NT2/D1 (cell line): ENCODE results near the gene SAG.

Experiments used
- DNase-seq: peaks from one replicate; pipeline ENCODE4 v3.0.0-alpha.2; 2011; ENCODE audit warnings: low read depth, low spot score
- H3K27me3 ChIP-seq: 2 replicates; pipeline ENCODE4 v1.6.0; 2011; ENCODE audit warnings: mild to moderate bottlenecking; ENCODE audit not compliant: insufficient read length, insufficient read depth
- H3K36me3 ChIP-seq: 2 replicates; pipeline ENCODE4 v1.6.1; 2011; ENCODE audit warnings: mild to moderate bottlenecking, low read length, mixed read lengths; ENCODE audit not compliant: insufficient read depth, insufficient read length
- H3K4me1 ChIP-seq: 2 replicates; pipeline ENCODE4 v1.5.1; 2011; ENCODE audit not compliant: insufficient read depth, insufficient read length
- H3K4me3 ChIP-seq: 2 replicates; pipeline ENCODE4 v1.5.1; 2011; ENCODE audit warnings: low read depth; ENCODE audit not compliant: insufficient read length
- H3K9ac ChIP-seq: 2 replicates; pipeline ENCODE4 v1.6.0; 2011; ENCODE audit warnings: low read depth; ENCODE audit not compliant: insufficient read length
- H3K9me3 ChIP-seq: 2 replicates; pipeline ENCODE4 v1.5.1; 2011; ENCODE audit warnings: mild to moderate bottlenecking, low read length; ENCODE audit not compliant: insufficient read depth
- SUZ12 ChIP-seq: IDR thresholded peaks from 2 replicates; pipeline ENCODE4 v1.6.1; 2011; ENCODE audit not compliant: insufficient read length, insufficient read depth; ENCODE audit errors: extremely low read depth
- YY1 ChIP-seq: IDR thresholded peaks from 2 replicates; pipeline ENCODE4 v1.6.1; 2011; ENCODE audit not compliant: insufficient read length, insufficient read depth
- ZNF274 ChIP-seq: IDR thresholded peaks from 2 replicates; pipeline ENCODE4 v1.6.1; 2011; ENCODE audit warnings: mild to moderate bottlenecking, low read depth, low read length

SAG gene

DNA sequence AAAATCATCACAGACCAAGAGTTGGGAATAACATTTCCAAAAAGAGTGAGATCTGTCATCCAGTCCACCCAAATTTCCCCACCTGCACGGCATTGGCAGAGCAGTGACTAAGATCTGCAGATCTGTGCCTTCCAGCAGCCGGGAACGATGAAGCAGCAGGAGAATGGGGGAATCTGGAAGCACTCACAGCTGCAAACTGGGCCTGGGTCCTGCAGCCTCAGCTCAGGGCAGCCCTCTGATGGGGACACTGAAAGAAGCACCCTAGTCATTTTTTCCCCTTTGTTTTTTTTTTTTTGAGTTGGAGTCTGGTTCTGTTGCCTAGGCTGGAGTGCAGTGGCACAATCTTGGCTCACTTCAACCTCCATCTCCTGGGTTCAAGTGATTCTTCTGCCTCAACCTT, 4.4 kb upstream of the SAG start:
- TF ChIP-seq ZNF274 = no peak
- TF ChIP-seq SUZ12 = no peak
- TF ChIP-seq YY1 = no peak
- Histone ChIP-seq H3K27me3 (no peaks in the 10 kb centered on the region), H3K36me3 (no peaks in the 10 kb centered on the region), H3K4me1 (peaks cover 4% of the 10 kb centered on the region), H3K9me3 (no peaks in the 10 kb centered on the region), H3K4me3 (no peak overlapping the region), H3K9ac (no peak overlapping the region)
- DNase-seq = peak; percentile 33

DNA sequence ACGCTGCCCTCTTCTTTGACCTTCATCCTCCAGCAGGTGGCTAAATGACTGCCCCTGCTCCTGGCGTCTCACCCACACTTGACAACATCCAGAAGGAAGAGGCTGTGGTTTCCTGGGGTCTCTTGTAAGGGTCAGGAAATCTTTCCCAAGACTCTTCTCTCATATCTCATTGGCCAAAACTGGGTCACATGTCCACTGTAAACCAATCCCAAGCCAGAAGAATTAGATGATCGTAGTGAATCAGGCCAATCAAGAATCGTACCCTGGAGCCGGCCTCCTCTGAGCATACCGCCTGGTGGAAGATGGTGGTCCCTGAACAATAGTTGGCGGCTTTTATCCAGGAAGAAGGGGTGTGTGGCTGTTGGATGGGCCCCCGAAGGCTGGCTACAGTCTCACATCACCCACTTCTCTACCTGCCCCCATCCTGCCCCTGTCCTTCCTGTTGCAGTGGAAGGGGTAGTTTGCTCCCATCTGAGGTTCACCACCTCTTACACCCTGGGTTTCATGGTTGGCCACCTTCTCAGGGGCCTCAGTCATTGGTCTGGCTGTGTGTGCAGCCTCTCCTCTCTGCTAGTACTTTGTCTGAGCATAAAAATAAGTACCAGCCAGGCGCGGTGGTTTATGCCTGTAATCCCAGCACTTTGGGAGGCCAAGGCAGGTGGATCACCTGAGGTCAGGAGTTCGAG, 3.8 kb downstream of the SAG start:
- TF ChIP-seq YY1 (no peak), ZNF274 (no peak), SUZ12 (no peak)
- no peak for DNase-seq
- Histone ChIP-seq H3K9ac (no peak overlapping the region), H3K4me3 (no peak overlapping the region), H3K9me3 (no peaks in the 10 kb centered on the region), H3K27me3 (peaks cover 23% of the 10 kb centered on the region), H3K4me1 (peaks cover 3% of the 10 kb centered on the region), H3K36me3 (no peaks in the 10 kb centered on the region)

DNA sequence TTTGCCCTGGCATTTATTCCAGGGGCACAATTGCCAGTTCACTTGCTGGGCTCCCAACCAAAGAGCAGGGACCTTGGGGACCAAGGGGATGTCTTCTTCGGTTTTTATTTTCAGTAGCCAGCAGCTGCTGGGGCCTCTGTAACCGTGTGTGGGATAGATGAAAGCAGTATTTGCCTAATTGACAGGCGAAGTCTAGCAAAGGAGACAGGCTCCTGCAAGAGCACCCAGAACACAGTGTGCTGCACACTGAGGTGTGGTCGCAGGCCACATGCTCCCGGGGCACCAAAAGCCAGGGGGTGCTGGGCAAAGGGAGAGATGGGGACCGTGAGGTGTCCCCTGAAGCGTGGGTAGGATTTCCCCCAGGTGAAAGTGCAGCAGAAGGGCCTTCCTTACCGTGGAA, 5.3 kb downstream of the SAG start:
- TF ChIP-seq ZNF274 (no peak), YY1 (no peak), SUZ12 (no peak)
- no peaks in the 10 kb centered on the region for H3K4me1 ChIP-seq
- H3K9ac ChIP-seq = no peak overlapping the region
- H3K4me3 ChIP-seq = no peak overlapping the region
- H3K36me3 ChIP-seq = no peaks in the 10 kb centered on the region
- DNase-seq = no peak
- H3K27me3 ChIP-seq = peaks cover 26% of the 10 kb centered on the region
- no peaks in the 10 kb centered on the region for H3K9me3 ChIP-seq

DNA sequence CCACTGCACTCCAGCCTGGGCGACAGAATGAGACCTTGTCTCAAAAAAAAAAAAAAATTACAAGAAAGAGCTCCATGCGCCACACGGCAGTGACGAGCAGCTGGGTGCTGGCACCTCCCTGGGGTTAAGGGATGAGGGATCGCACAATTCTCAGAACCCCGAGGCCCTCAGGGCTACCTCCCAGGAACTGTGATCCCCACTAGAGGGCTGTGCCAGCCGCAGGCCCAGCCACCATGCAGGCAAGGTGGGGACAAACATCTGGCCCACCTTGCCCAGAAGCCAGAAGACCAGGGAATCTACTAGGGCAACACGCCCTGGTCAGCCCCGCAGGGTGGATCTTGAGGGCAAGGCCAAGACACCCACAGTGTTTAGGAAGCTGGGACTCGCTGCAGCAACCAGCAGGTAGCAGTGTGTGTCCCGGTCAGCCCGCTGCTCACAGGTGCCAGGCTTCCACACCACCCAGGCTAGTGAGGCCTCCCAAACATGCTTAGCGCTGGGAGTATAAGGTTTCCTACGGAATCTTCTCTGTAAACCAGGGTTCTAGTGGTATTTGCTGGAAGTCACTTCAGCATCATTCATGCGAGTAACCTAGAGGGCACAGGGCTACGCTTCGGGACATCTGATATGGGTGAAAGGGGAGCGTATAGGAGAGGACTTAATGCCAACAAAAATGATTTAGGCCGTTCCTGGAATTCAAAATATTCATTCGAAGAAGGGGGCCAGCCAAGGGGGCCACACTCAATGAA, 6.7 kb downstream of the SAG start:
- no peak for TF ChIP-seq YY1
- TF ChIP-seq SUZ12 = no peak
- TF ChIP-seq ZNF274 = no peak
- Histone ChIP-seq H3K27me3 (peaks cover 34% of the 10 kb centered on the region), H3K9ac (no peak overlapping the region), H3K4me1 (no peaks in the 10 kb centered on the region), H3K4me3 (no peak overlapping the region), H3K9me3 (no peaks in the 10 kb centered on the region), H3K36me3 (no peaks in the 10 kb centered on the region)
- no peak for DNase-seq

DNA sequence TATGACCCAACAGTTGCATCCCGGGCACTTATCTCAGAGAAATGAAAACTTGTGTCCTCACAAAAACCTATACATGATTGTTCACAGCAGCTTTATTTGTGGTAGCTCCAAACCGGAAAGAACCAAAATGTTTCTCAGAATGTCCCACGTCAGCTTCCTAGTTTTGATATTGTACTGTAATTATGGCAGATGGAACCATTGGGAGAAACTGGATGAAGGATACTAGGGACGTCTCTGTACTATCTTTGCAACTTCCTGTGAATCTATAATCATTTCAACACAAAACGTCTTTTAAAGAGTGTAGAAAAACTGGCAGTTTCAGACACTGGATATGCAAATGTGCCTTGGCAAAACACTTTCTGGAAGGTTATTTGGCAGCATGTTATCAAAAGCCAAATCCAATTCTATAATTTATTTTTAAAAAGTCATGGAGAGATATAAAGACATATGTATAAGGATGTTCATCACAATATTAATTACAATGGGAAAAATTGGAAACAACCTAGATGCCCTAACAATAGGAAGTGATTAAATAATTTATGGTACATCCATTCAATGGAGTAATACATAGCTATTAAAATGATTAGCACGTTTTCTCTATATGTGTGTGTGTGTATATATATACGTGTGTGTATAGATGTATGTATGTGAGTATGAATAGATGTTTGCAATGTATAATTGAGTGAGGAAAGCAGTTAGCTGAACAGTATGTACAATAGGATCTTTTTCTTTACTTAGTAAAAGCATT, 9.8 kb downstream of the SAG start:
- no peak overlapping the region for H3K9ac ChIP-seq
- no peaks in the 10 kb centered on the region for H3K9me3 ChIP-seq
- H3K4me3 ChIP-seq = no peak overlapping the region
- no peak for TF ChIP-seq YY1
- no peak for TF ChIP-seq ZNF274
- no peak for TF ChIP-seq SUZ12
- H3K4me1 ChIP-seq = no peaks in the 10 kb centered on the region
- no peaks in the 10 kb centered on the region for H3K36me3 ChIP-seq
- H3K27me3 ChIP-seq = peaks cover 53% of the 10 kb centered on the region
- no peak for DNase-seq

DNA sequence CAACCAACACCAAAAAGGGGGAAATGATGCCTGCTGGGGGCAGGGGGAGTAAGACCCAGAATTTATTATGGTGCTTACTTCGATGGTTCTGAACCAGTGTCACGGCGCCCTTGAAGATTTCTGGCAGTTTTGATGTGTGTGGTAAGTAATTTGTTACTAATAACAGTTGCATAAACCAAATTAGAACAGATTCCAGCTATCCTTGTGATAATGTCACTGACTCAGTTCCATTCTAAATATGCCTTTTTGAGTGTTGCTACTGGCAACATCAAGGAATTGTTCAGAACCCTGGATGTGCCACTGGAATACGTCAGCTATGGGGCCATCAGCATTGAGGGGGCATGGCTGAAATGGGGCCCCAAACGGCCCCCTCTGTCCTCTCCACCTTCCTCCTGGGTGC, 11.6 kb downstream of the SAG start:
- Histone ChIP-seq H3K36me3 (no peaks in the 10 kb centered on the region), H3K9me3 (no peaks in the 10 kb centered on the region), H3K9ac (no peak overlapping the region), H3K4me1 (no peaks in the 10 kb centered on the region), H3K4me3 (no peak overlapping the region), H3K27me3 (peaks cover 63% of the 10 kb centered on the region)
- TF ChIP-seq YY1 (no peak), SUZ12 (no peak), ZNF274 (no peak)
- no peak for DNase-seq

DNA sequence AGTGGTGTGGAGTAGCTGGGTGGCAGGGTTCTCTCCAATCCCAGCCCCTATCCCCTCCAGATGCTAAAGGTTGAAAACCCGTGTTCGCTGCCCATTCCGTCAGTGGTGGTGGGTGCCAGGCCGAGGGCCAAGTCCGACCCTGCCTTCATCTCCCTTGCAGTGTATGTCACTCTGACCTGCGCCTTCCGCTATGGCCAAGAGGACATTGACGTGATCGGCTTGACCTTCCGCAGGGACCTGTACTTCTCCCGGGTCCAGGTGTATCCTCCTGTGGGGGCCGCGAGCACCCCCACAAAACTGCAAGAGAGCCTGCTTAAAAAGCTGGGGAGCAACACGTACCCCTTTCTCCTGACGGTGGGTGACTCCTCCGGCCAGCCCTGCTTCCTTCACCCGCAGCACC, 12.9 kb downstream of the SAG start:
- H3K36me3 ChIP-seq = no peaks in the 10 kb centered on the region
- H3K27me3 ChIP-seq = peaks cover 72% of the 10 kb centered on the region
- no peak overlapping the region for H3K4me3 ChIP-seq
- H3K4me1 ChIP-seq = no peaks in the 10 kb centered on the region
- H3K9ac ChIP-seq = no peak overlapping the region
- no peak for DNase-seq
- TF ChIP-seq YY1 (no peak), SUZ12 (no peak), ZNF274 (no peak)
- no peaks in the 10 kb centered on the region for H3K9me3 ChIP-seq

DNA sequence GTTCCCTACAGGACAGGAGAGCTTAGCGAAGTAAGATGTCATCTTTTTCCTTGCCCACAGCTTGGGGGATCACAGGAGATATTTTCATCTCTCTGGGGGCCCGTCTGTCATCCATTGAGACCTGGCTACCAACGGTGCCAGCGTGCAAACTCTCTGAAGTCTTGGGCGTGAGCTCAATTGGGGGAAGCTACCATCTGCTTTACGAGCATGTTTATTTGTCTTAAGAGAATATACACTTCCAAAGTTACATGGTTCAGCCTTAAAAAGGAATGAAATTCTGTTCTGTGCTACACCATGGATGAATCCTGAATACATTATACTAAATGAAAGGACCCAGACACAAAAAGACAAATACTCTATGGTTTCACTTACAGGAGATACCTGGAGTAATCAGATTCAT, 13.6 kb downstream of the SAG start:
- Histone ChIP-seq H3K9ac (no peak overlapping the region), H3K36me3 (no peaks in the 10 kb centered on the region), H3K9me3 (no peaks in the 10 kb centered on the region), H3K4me3 (no peak overlapping the region), H3K27me3 (peaks cover 79% of the 10 kb centered on the region), H3K4me1 (no peaks in the 10 kb centered on the region)
- TF ChIP-seq ZNF274 (no peak), YY1 (no peak), SUZ12 (no peak)
- DNase-seq = no peak
